Neural crest cell (in vitro differentiated cells): Measurements from ENCODE around the gene GRPEL2. TPM values are rescaled to one million over a fixed set of nuclear protein-coding genes. Genes with fewer than 3 reads are reported as not detected.
A peak's percentile ranks its signal among the peaks of the same experiment; 100 is the strongest.
"Not testable (repeated sequence)": the region's sequence is repeated elsewhere in the genome, so short reads cannot be mapped to it uniquely, and the experiment has no call there.

Experiments used
- DNase-seq: peaks from one replicate; pipeline ENCODE4 v3.0.0; 2021; ENCODE audit warnings: low read depth, mixed read lengths, low spot score
- H3K27ac Mint-ChIP-seq: one replicate; pipeline ENCODE4 v1.8.0; 2021; ENCODE audit warnings: mild to moderate bottlenecking, mixed read lengths; ENCODE audit not compliant: unreplicated experiment
- H3K27me3 Mint-ChIP-seq: 2 replicates; pipeline ENCODE4 v1.8.0; 2021; ENCODE audit warnings: low read depth, mild to moderate bottlenecking, mixed read lengths
- H3K36me3 Mint-ChIP-seq: 2 replicates; pipeline ENCODE4 v1.8.0; 2021; ENCODE audit warnings: low read depth, mild to moderate bottlenecking, mixed read lengths
- H3K4me1 Mint-ChIP-seq: 2 replicates; pipeline ENCODE4 v1.8.0; 2021; ENCODE audit warnings: mixed read lengths
- H3K4me3 Mint-ChIP-seq: one replicate; pipeline ENCODE4 v1.8.0; 2021; ENCODE audit warnings: mild to moderate bottlenecking, mixed read lengths
- H3K9me3 Mint-ChIP-seq: 2 replicates; pipeline ENCODE4 v1.8.0; 2021; ENCODE audit warnings: mixed read lengths
- total RNA-seq: library from RNA; stranded (reverse); gene quantifications from 2 replicates; pipeline ENCODE4 v1.2.1, GENCODE V29; 2021
- TF ChIP-seq, protein P1 (sequence below): fragments of 200-600 bp; sonication (generic); conservative IDR thresholded peaks from 2 replicates; pipeline ENCODE4 v1.5.0; 2021; ENCODE audit warnings: antibody characterized with exemption, mild to moderate bottlenecking

GRPEL2 gene
- total RNA-seq, 1 donor from 2014 or later: 29.2 TPM

- H3K27me3 Mint-ChIP-seq: no peaks in the 10 kb centered on the region
- peaks cover 15% of the 10 kb centered on the region for H3K4me1 Mint-ChIP-seq
- no peak for DNase-seq
- no peak overlapping the region for H3K4me3 Mint-ChIP-seq
- no peaks in the 10 kb centered on the region for H3K9me3 Mint-ChIP-seq
- H3K27ac Mint-ChIP-seq: no peak overlapping the region
- TF ChIP-seq, protein P1, sequence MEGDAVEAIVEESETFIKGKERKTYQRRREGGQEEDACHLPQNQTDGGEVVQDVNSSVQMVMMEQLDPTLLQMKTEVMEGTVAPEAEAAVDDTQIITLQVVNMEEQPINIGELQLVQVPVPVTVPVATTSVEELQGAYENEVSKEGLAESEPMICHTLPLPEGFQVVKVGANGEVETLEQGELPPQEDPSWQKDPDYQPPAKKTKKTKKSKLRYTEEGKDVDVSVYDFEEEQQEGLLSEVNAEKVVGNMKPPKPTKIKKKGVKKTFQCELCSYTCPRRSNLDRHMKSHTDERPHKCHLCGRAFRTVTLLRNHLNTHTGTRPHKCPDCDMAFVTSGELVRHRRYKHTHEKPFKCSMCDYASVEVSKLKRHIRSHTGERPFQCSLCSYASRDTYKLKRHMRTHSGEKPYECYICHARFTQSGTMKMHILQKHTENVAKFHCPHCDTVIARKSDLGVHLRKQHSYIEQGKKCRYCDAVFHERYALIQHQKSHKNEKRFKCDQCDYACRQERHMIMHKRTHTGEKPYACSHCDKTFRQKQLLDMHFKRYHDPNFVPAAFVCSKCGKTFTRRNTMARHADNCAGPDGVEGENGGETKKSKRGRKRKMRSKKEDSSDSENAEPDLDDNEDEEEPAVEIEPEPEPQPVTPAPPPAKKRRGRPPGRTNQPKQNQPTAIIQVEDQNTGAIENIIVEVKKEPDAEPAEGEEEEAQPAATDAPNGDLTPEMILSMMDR: no peak
- no peaks in the 10 kb centered on the region for H3K36me3 Mint-ChIP-seq
These were observed 46.2 kb downstream of the GRPEL2 start for GRCh38 chr5:149391524-149391923.

- no peak for DNase-seq
- TF ChIP-seq, protein P1: no peak
- Mint-ChIP-seq H3K27me3 (no peaks in the 10 kb centered on the region), H3K27ac (no peak overlapping the region), H3K4me3 (no peak overlapping the region), H3K36me3 (no peaks in the 10 kb centered on the region), H3K4me1 (peaks cover 8% of the 10 kb centered on the region), H3K9me3 (no peaks in the 10 kb centered on the region)
These were observed 47.4 kb downstream of the GRPEL2 start for GRCh38 chr5:149392718-149393117.

DNA sequence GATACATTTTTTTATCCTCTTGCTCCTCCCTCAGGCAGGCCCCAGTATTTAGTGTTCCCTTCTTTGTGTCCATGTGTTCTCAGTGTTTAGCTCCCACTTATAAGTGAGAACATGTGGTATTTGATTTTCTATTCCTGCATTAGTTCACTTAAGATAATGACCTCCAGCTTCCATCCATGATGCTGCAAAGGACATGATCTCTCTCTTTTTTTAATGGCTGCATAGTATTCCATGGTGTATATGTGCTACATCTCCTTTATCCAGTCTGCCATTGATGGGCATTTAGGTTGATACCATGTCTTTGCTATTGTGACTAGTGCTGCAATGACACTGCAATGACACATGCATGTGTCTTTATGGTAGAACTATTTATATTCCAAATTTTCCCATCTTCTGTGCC lies 49.7 kb downstream of the GRPEL2 start:
- not testable (repeated sequence) for H3K9me3 Mint-ChIP-seq, DNase-seq, H3K36me3 Mint-ChIP-seq, H3K4me1 Mint-ChIP-seq, H3K27me3 Mint-ChIP-seq, H3K4me3 Mint-ChIP-seq
- peak overlapping the region; percentile 45 for H3K27ac Mint-ChIP-seq

DNA sequence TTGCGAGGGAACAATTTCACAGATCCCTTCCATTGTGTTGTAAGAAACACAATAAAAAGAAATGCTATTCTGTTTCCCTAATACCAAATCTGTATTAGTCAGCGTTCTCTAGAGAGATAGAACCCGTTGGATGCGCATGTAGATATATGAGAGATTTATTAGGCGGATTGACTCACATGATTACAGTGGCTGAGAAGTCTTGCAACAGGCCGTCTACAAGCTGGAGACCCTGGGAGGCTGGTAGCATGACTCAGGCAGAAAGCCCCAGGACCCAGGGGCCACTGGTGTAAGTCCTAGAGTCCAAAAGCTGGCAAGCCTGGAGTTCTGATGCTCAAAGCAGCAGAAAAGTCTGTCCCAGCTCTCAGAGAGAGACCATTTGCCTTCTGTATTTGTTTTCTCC lies 52.2 kb downstream of the GRPEL2 start:
- Mint-ChIP-seq H3K27ac (no peak overlapping the region), H3K4me1 (peaks cover 23% of the 10 kb centered on the region), H3K36me3 (no peaks in the 10 kb centered on the region), H3K4me3 (no peak overlapping the region), H3K9me3 (no peaks in the 10 kb centered on the region), H3K27me3 (no peaks in the 10 kb centered on the region)
- TF ChIP-seq, protein P1: no peak
- no peak for DNase-seq

- not testable (repeated sequence) for H3K9me3 Mint-ChIP-seq, DNase-seq, H3K36me3 Mint-ChIP-seq, H3K27me3 Mint-ChIP-seq, H3K4me3 Mint-ChIP-seq, H3K27ac Mint-ChIP-seq
- H3K4me1 Mint-ChIP-seq: peaks cover 23% of the 10 kb centered on the region
These were observed 53.5 kb downstream of the GRPEL2 start for GRCh38 chr5:149398747-149399266.

GRCh38 chr5:149399775-149400174 lies 54.5 kb downstream of the GRPEL2 start:
- DNase-seq: no peak
- no peak overlapping the region for H3K27ac Mint-ChIP-seq
- peaks cover 32% of the 10 kb centered on the region for H3K4me1 Mint-ChIP-seq
- H3K27me3 Mint-ChIP-seq: no peaks in the 10 kb centered on the region
- H3K9me3 Mint-ChIP-seq: no peaks in the 10 kb centered on the region
- no peaks in the 10 kb centered on the region for H3K36me3 Mint-ChIP-seq
- TF ChIP-seq, protein P1: no peak
- H3K4me3 Mint-ChIP-seq: no peak overlapping the region

- Mint-ChIP-seq H3K4me1 (peaks cover 35% of the 10 kb centered on the region), H3K27ac (no peak overlapping the region)
These were observed 55.0 kb downstream of the GRPEL2 start for GRCh38 chr5:149400304-149400703.

More at GRCh38 chr5:149400304-149400703, 55.0 kb downstream of the GRPEL2 start:
- TF ChIP-seq, protein P1: no peak
- H3K36me3 Mint-ChIP-seq: no peaks in the 10 kb centered on the region
- H3K4me3 Mint-ChIP-seq: no peak overlapping the region
- no peaks in the 10 kb centered on the region for H3K27me3 Mint-ChIP-seq
- no peaks in the 10 kb centered on the region for H3K9me3 Mint-ChIP-seq
- no peak for DNase-seq
